Heart left ventricle (tissue), 16 donors: ENCODE measurements around the gene ABHD12B. TPM values are rescaled to one million over a fixed set of nuclear protein-coding genes. Genes with fewer than 3 reads are reported as not detected.

ENCODE experiments used
- ATAC-seq, 4 donors: fragments of 200-7000 bp; cut with Tn5 transposase; one replicate each; pipeline ENCODE4 v1.9.1; 2020 to 2022; ENCODE audit warnings: moderate library complexity in 4 of 4, mild to moderate bottlenecking in 3 of 4, moderate number of reproducible peaks in 1 of 4
- DNase-seq, 5 donors: peaks; one replicate each; pipeline ENCODE4 v3.0.0-alpha.2; 2020
- H3K27ac ChIP-seq, 12 donors: fragments of 200-600 bp; sonication (generic) in 4 of 12; one replicate each; pipeline versions ENCODE4 v1.5.0 to v1.8.0; 2016 to 2022; ENCODE audit warnings: mild to moderate bottlenecking in 2 of 12
- H3K27me3 ChIP-seq, 9 donors: fragments of 200-600 bp; sonication (generic) in 2 of 9; one replicate each; pipeline versions ENCODE4 v1.5.1 to v1.8.0; 2016 to 2022; ENCODE audit warnings: mild to moderate bottlenecking in 3 of 9
- H3K36me3 ChIP-seq, 9 donors: fragments of 200-600 bp; sonication (generic) in 2 of 9; one replicate each; pipeline versions ENCODE4 v1.5.0 to v1.8.0; 2018 to 2022; ENCODE audit warnings: mild to moderate bottlenecking in 2 of 9
- H3K4me1 ChIP-seq, 12 donors: fragments of 200-600 bp; sonication (generic) in 4 of 12; one replicate each; pipeline versions ENCODE4 v1.5.0 to v1.8.0; 2016 to 2022; ENCODE audit warnings: mild to moderate bottlenecking in 3 of 12
- H3K4me3 ChIP-seq, 12 donors: fragments of 200-600 bp; sonication (generic) in 4 of 12; one replicate each; pipeline versions ENCODE4 v1.5.0 to v1.8.0; 2017 to 2022; ENCODE audit warnings: mild to moderate bottlenecking in 9 of 12, moderate library complexity in 4 of 12
- H3K9me3 ChIP-seq, 12 donors: fragments of 200-600 bp; sonication (generic) in 4 of 12; one replicate each; pipeline versions ENCODE4 v1.5.0 to v1.8.0; 2016 to 2022; ENCODE audit warnings: mild to moderate bottlenecking in 1 of 12
- CTCF ChIP-seq, 12 donors: fragments of 200-600 bp; sonication (generic) in 4 of 12; IDR thresholded peaks; one replicate each; pipeline versions ENCODE4 v1.5.0 to v1.8.0; 2018 to 2022; ENCODE audit warnings: antibody characterized with exemption in 12 of 12, mild to moderate bottlenecking in 5 of 12
- POLR2A ChIP-seq, 2 donors: fragments of 450-650 bp; IDR thresholded peaks; one replicate each; pipeline ENCODE4 v1.6.1; 2017; ENCODE audit warnings: antibody characterized with exemption in 2 of 2, mild to moderate bottlenecking in 2 of 2, moderate library complexity in 2 of 2
- WGBS, 4 donors: extraction: QIAGEN DNeasy Blood & Tissue Kit in 2 of 4; methylation state at CpG; one replicate each; pipeline versions ENCODE4 v1.1.5 to v1.1.7; 2013 to 2018; 5-methylcytosine and 5-hydroxymethylcytosine counted together
- intact Hi-C, 10 donors: fragments of 100-400 bp; cut with DNase I; formaldehyde crosslinking; loops; one replicate each; pipeline versions ENCODE4 v1.11.1 to v1.14.2; 2022
- polyA plus RNA-seq, 2 donors: library from polyadenylated mRNA; stranded (reverse); fragments of 200-250 nt; gene quantifications; one replicate each; pipeline ENCODE4 v1.2.3, GENCODE V29; 2013
- total RNA-seq, 9 donors: library from RNA; depleted of rRNA in 2 of 9; stranded (reverse); fragments of >200 nt in 2 of 9; fragmentation: NEBNext Ultra II Directional in 3 of 9; extraction: Animal tissue kit (Norgen Biotek cat#: 25700) in 3 of 9; gene quantifications; one replicate each; pipeline versions ENCODE4 v1.1.0 to v1.2.4, GENCODE V29; 2016 to 2023
- donor health status: ischemic (EF 13 %, LVEDD 7.1; RV severe dilation, severe dysfunction).
- donor health status: healthy with polysubstance abuse.
- donor health status: DM: no; HTN: yes; CAD: no.
- donor health status: DM: no; HTN: no; CAD: no.
- donor health status: ischemic (EF 25% LVEDD 6.9; RV normal size, moderate dysfunction).
- donor health status: ischemic (EF 25% LVEDD 5.7; RV mildly dilated, moderate dysfunction).
- donor health status: healthy.
- donor health status: DM: yes; HTN: yes; CAD: no.
- donor health status: ischemic (EF 35%, LVEDD 5.7; RV mildly dilated, moderate dysfunction).
- donor health status: nonischemic (EF 11% LVEDD 7.7; RV severe dilation, severe dysfunction).
- donor health status: DM: yes; HTN: yes; CAD: no.
- donor health status: PGD.
- donor health status: ischemic (EF 29% LVEDD 5.4; RV normal size, mild dysfunction).
- donor health status: nonischemic (EF 23%, LVEDD 6.1; RV moderate dilation, normal function).

Gene ABHD12B
- total and polyA plus RNA-seq, 11 donors: 1.2 TPM; not detected in 10

GRCh38 chr14:50823762-50824636 is 47.9 kb upstream of the ABHD12B start:
- peaks cover 0 to 13% (median 0%) of the 10 kb centered on the region in 9 donors for H3K36me3 ChIP-seq
- H3K4me3 ChIP-seq: peak overlapping the region in 4 of 12 donors; percentile 0 to 38 (median 24)
- peaks cover 0 to 76% (median 26%) of the 10 kb centered on the region in 12 donors for H3K4me1 ChIP-seq
- H3K27ac ChIP-seq: peak overlapping the region in 8 of 12 donors; percentile 14 to 90 (median 36)
- TF ChIP-seq POLR2A (IDR thresholded peaks at IDR 0.05) (no peak), CTCF (IDR thresholded peaks at IDR 0.05) (no peak)
- no peak for DNase-seq
- H3K27me3 ChIP-seq: no peaks in the 10 kb centered on the region
- intact Hi-C loops: no loop called here
- WGBS, 4 donors: 75 to 85% (median 81%) methylated on average over 10 of the region's 10 CpGs
- ATAC-seq: no peak
- H3K9me3 ChIP-seq: no peaks in the 10 kb centered on the region

GRCh38 chr14:50825307-50825706 is 46.5 kb upstream of the ABHD12B start:
- no peaks in the 10 kb centered on the region for H3K9me3 ChIP-seq
- intact Hi-C loops: loop anchor here in 1 of 10 donors (5.0 kb wide), 1 partner anchor 33 kb away; no protein-coding TSS in a partner anchor
- DNase-seq: no peak
- TF ChIP-seq POLR2A (IDR thresholded peaks at IDR 0.05) (no peak), CTCF (IDR thresholded peaks at IDR 0.05) (no peak)
- no peak for ATAC-seq
- 96 to 100% (median 98%) methylated on average over 1 of the region's 1 CpG for WGBS, 4 donors
- no peaks in the 10 kb centered on the region for H3K27me3 ChIP-seq
- H3K4me3 ChIP-seq: no peak overlapping the region
- H3K36me3 ChIP-seq: peaks cover 0 to 9% (median 0%) of the 10 kb centered on the region in 9 donors
- H3K4me1 ChIP-seq: peaks cover 0 to 84% (median 33%) of the 10 kb centered on the region in 12 donors
- no peak overlapping the region for H3K27ac ChIP-seq

GRCh38 chr14:50826681-50827080 is 45.2 kb upstream of the ABHD12B start:
- WGBS, 4 donors: 93 to 97% (median 95%) methylated on average over 8 of the region's 8 CpGs
- no peak for DNase-seq
- no peak for ATAC-seq

More at GRCh38 chr14:50826681-50827080, 45.2 kb upstream of the ABHD12B start:
- no peaks in the 10 kb centered on the region for H3K36me3 ChIP-seq
- H3K27me3 ChIP-seq: no peaks in the 10 kb centered on the region
- H3K4me3 ChIP-seq: no peak overlapping the region
- peaks cover 0 to 73% (median 32%) of the 10 kb centered on the region in 12 donors for H3K4me1 ChIP-seq
- intact Hi-C loops: loop anchor here in 1 of 10 donors (5.0 kb wide), 1 partner anchor 34 kb away; no protein-coding TSS in a partner anchor
- H3K9me3 ChIP-seq: no peaks in the 10 kb centered on the region
- no peak for TF ChIP-seq CTCF (IDR thresholded peaks at IDR 0.05)
- no peak for TF ChIP-seq POLR2A (IDR thresholded peaks at IDR 0.05)
- no peak overlapping the region for H3K27ac ChIP-seq
